ENCODE measurements around the gene CBLN1.
"Not testable (repeated sequence)": the region's sequence is repeated elsewhere in the genome, so short reads cannot be mapped to it uniquely, and the experiment has no call there.

CBLN1 gene

GRCh38 chr16:49260956-49261530 is 20.6 kb downstream of the CBLN1 start:
- no peak overlapping the region for H3K4me3 ChIP-seq (replicated peaks; ENCODE audit: low read depth, low read length)
- no peak for TF ChIP-seq CTCF (IDR thresholded peaks at IDR 0.05; ENCODE audit: low read depth, low read length, missing control alignments)
- DNase-seq (ENCODE audit: extremely low read depth, low read depth), result no peak

GRCh38 chr16:49260253-49260652 is 21.4 kb downstream of the CBLN1 start:
- H3K4me3 ChIP-seq (replicated peaks; ENCODE audit: low read depth, low read length), result no peak overlapping the region
- no peak for DNase-seq (ENCODE audit: extremely low read depth, low read depth)
- no peak for TF ChIP-seq CTCF (IDR thresholded peaks at IDR 0.05; ENCODE audit: low read depth, low read length, missing control alignments)

GRCh38 chr16:49259330-49259729 is 22.3 kb downstream of the CBLN1 start:
- no peak for DNase-seq (ENCODE audit: extremely low read depth, low read depth)
- no peak overlapping the region for H3K4me3 ChIP-seq (replicated peaks; ENCODE audit: low read depth, low read length)
- no peak for TF ChIP-seq CTCF (IDR thresholded peaks at IDR 0.05; ENCODE audit: low read depth, low read length, missing control alignments)

GRCh38 chr16:49250689-49251088 is 30.9 kb downstream of the CBLN1 start:
- DNase-seq (ENCODE audit: extremely low read depth, low read depth), result no peak
- H3K4me3 ChIP-seq (replicated peaks; ENCODE audit: low read depth, low read length), result no peak overlapping the region
- no peak for TF ChIP-seq CTCF (IDR thresholded peaks at IDR 0.05; ENCODE audit: low read depth, low read length, missing control alignments)

- DNase-seq (ENCODE audit: extremely low read depth, low read depth), result no peak
- H3K4me3 ChIP-seq (replicated peaks; ENCODE audit: low read depth, low read length), result no peak overlapping the region
- no peak for TF ChIP-seq CTCF (IDR thresholded peaks at IDR 0.05; ENCODE audit: low read depth, low read length, missing control alignments)
Observed at GRCh38 chr16:49248227-49248626, 33.4 kb downstream of the CBLN1 start.

GRCh38 chr16:49236216-49236615 is 45.4 kb downstream of the CBLN1 start:
- H3K4me3 ChIP-seq (replicated peaks; ENCODE audit: low read depth, low read length), result no peak overlapping the region

GRCh38 chr16:49228335-49228734 is 53.3 kb downstream of the CBLN1 start:
- not testable (repeated sequence) for DNase-seq (ENCODE audit: extremely low read depth, low read depth); H3K4me3 ChIP-seq (replicated peaks; ENCODE audit: low read depth, low read length)

More at GRCh38 chr16:49236216-49236615, 45.4 kb downstream of the CBLN1 start:
- TF ChIP-seq CTCF (IDR thresholded peaks at IDR 0.05; ENCODE audit: low read depth, low read length, missing control alignments), result no peak
- DNase-seq (ENCODE audit: extremely low read depth, low read depth), result no peak
